ENCODE results near the gene TMTC1. TPM values are rescaled to one million over a fixed set of nuclear protein-coding genes. Genes with fewer than 3 reads are reported as not detected.

Gene TMTC1
- total and polyA plus RNA-seq, 2 donors (not counting 1 experiment from before 2014, with no cell fraction given) = 62.2 to 222 TPM

DNA sequence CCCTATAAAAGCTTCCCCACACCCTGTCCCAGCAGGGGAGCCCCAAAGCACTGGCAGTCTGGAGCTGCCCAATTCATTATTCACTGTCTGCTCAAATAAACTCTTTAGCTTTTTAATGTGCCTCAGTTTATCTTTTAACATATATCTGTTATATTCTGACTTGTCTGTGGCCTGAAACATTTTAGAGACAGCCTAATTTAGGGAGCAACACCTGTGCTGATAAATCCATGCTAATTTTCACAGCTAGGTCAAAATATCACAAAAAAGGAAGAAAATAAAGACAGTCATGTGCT is 32.9 kb downstream of the TMTC1 start:
- no peak overlapping the region for H2AFZ ChIP-seq (ENCODE audit: low read length)
- no peaks in the 10 kb centered on the region for H3K79me2 ChIP-seq (ENCODE audit: control insufficient read depth, insufficient read depth, low read length)
- DNase-seq (ENCODE audit: low read depth in 2 of 2) = no peak
- no peak overlapping the region for H3K4me2 ChIP-seq (ENCODE audit: extremely low read depth, insufficient read depth, low read length)
- no peaks in the 10 kb centered on the region for H4K20me1 ChIP-seq (ENCODE audit: control insufficient read depth, extremely low read depth, insufficient read depth, low read length)
- H3K9ac ChIP-seq (ENCODE audit: insufficient read depth, low read length) = no peak overlapping the region
- H3K4me3 ChIP-seq (replicated peaks in 1 of 4; ENCODE audit: control extremely low read depth in 1 of 4, insufficient read depth in 1 of 4, low read depth in 3 of 4, low read length in 4 of 4) = no peak overlapping the region
- H3K9me3 ChIP-seq (ENCODE audit: control insufficient read depth, insufficient read depth, low read depth, low read length) = no peaks in the 10 kb centered on the region
- H3K27ac ChIP-seq (ENCODE audit: insufficient read depth, low read length) = no peak overlapping the region
- TF ChIP-seq CTCF (conservative IDR thresholded peaks at IDR 0.05 in 1 of 2, IDR thresholded peaks at IDR 0.05 in 1 of 2; ENCODE audit: low read depth in 1 of 2, low read length in 2 of 2) = no peak
- no peak for TF ChIP-seq EZH2 (IDR thresholded peaks at IDR 0.05; ENCODE audit: low read length, missing control alignments)
- H3K27me3 ChIP-seq (ENCODE audit: control insufficient read depth, insufficient read depth, low read length) = no peaks in the 10 kb centered on the region
- H3K4me1 ChIP-seq (ENCODE audit: control insufficient read depth, extremely low read depth, insufficient read depth, low read length) = peaks cover 3% of the 10 kb centered on the region
- H3K36me3 ChIP-seq (ENCODE audit: control insufficient read depth, insufficient read depth, low read length) = peaks cover 1% of the 10 kb centered on the region

GRCh38 chr12:29750131-29750927 is 33.4 kb downstream of the TMTC1 start:
- no peaks in the 10 kb centered on the region for H4K20me1 ChIP-seq (ENCODE audit: control insufficient read depth, extremely low read depth, insufficient read depth, low read length)
- no peak for DNase-seq (ENCODE audit: low read depth in 2 of 2)
- H3K4me1 ChIP-seq (ENCODE audit: control insufficient read depth, extremely low read depth, insufficient read depth, low read length) = peaks cover 3% of the 10 kb centered on the region
- H3K27me3 ChIP-seq (ENCODE audit: control insufficient read depth, insufficient read depth, low read length) = no peaks in the 10 kb centered on the region
- no peak overlapping the region for H2AFZ ChIP-seq (ENCODE audit: low read length)
- no peak overlapping the region for H3K27ac ChIP-seq (ENCODE audit: insufficient read depth, low read length)
- no peaks in the 10 kb centered on the region for H3K9me3 ChIP-seq (ENCODE audit: control insufficient read depth, insufficient read depth, low read depth, low read length)
- H3K4me3 ChIP-seq (replicated peaks in 1 of 4; ENCODE audit: control extremely low read depth in 1 of 4, insufficient read depth in 1 of 4, low read depth in 3 of 4, low read length in 4 of 4) = no peak overlapping the region
- no peak overlapping the region for H3K4me2 ChIP-seq (ENCODE audit: extremely low read depth, insufficient read depth, low read length)
- no peaks in the 10 kb centered on the region for H3K79me2 ChIP-seq (ENCODE audit: control insufficient read depth, insufficient read depth, low read length)
- H3K36me3 ChIP-seq (ENCODE audit: control insufficient read depth, insufficient read depth, low read length) = peaks cover 1% of the 10 kb centered on the region
- H3K9ac ChIP-seq (ENCODE audit: insufficient read depth, low read length) = no peak overlapping the region
- TF ChIP-seq EZH2 (IDR thresholded peaks at IDR 0.05; ENCODE audit: low read length, missing control alignments) (no peak), CTCF (conservative IDR thresholded peaks at IDR 0.05 in 1 of 2, IDR thresholded peaks at IDR 0.05 in 1 of 2; ENCODE audit: low read depth in 1 of 2, low read length in 2 of 2) (no peak)

DNA sequence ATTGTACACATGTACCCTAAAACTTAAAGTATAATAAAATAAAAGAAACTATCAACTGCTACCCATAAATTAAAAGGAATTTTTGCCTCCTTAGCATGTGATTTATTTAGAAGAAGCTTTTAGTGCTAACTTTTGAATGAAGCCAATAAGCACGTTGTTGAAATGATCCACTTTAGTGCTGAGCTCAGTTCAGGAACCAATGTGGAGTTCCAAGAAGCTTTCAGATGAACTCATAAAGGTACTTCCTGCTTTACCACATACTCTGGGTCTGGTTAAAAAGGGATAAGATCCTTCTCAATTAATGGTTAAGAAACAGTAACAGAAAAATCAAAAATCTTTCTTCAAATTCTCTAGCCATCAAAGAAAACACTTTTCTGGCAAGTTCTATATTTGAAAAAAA is 39.4 kb downstream of the TMTC1 start:
- Histone ChIP-seq H3K4me3 (replicated peaks in 1 of 4; ENCODE audit: control extremely low read depth in 1 of 4, insufficient read depth in 1 of 4, low read depth in 3 of 4, low read length in 4 of 4) (no peak overlapping the region), H3K27me3 (ENCODE audit: control insufficient read depth, insufficient read depth, low read length) (no peaks in the 10 kb centered on the region), H3K4me2 (ENCODE audit: extremely low read depth, insufficient read depth, low read length) (no peak overlapping the region), H2AFZ (ENCODE audit: low read length) (no peak overlapping the region), H3K9me3 (ENCODE audit: control insufficient read depth, insufficient read depth, low read depth, low read length) (no peaks in the 10 kb centered on the region), H3K4me1 (ENCODE audit: control insufficient read depth, extremely low read depth, insufficient read depth, low read length) (peaks cover 7% of the 10 kb centered on the region), H3K9ac (ENCODE audit: insufficient read depth, low read length) (no peak overlapping the region), H3K36me3 (ENCODE audit: control insufficient read depth, insufficient read depth, low read length) (no peaks in the 10 kb centered on the region), H3K79me2 (ENCODE audit: control insufficient read depth, insufficient read depth, low read length) (no peaks in the 10 kb centered on the region), H4K20me1 (ENCODE audit: control insufficient read depth, extremely low read depth, insufficient read depth, low read length) (no peaks in the 10 kb centered on the region), H3K27ac (ENCODE audit: insufficient read depth, low read length) (no peak overlapping the region)
- peak in 1 of 2 donors; percentile 34 for DNase-seq (ENCODE audit: low read depth in 2 of 2)
- TF ChIP-seq EZH2 (IDR thresholded peaks at IDR 0.05; ENCODE audit: low read length, missing control alignments) = no peak
- no peak for TF ChIP-seq CTCF (conservative IDR thresholded peaks at IDR 0.05 in 1 of 2, IDR thresholded peaks at IDR 0.05 in 1 of 2; ENCODE audit: low read depth in 1 of 2, low read length in 2 of 2)
